Measurements from ENCODE around the gene DENND5A. TPM values are rescaled to one million over a fixed set of nuclear protein-coding genes. Genes with fewer than 3 reads are reported as not detected.

DENND5A gene
- total RNA-seq, 1 experiment from 2014 or later = 58.0 TPM

GRCh38 chr11:9177438-9178091 lies 87.6 kb downstream of the DENND5A start:
- no peaks in the 10 kb centered on the region for H3K27me3 ChIP-seq (replicated peaks; ENCODE audit: control insufficient read depth, insufficient read depth, low read length)
- Mint-ChIP-seq H3K4me3 (ENCODE audit: unreplicated experiment) (no peak overlapping the region), H3K36me3 (ENCODE audit: insufficient read depth, unreplicated experiment) (peaks cover 78% of the 10 kb centered on the region), H3K9me3 (ENCODE audit: unreplicated experiment) (no peaks in the 10 kb centered on the region), H3K4me1 (ENCODE audit: low read depth, unreplicated experiment) (peaks cover 26% of the 10 kb centered on the region), H3K27me3 (ENCODE audit: insufficient read depth, unreplicated experiment) (no peaks in the 10 kb centered on the region), H3K27ac (ENCODE audit: unreplicated experiment) (no peak overlapping the region)
- no peak for TF ChIP-seq CTCF (IDR thresholded peaks at IDR 0.05; ENCODE audit: insufficient read depth in 1 of 2, low read depth in 1 of 2, low read length in 1 of 2, severe bottlenecking in 1 of 2, unreplicated experiment in 1 of 2)
- no TSS peak for BruUV-seq (replicated peaks)
- ChIA-PET POLR2A (no interaction called here), CTCF (no interaction called here)
- H3K4me1 ChIP-seq = peaks cover 22% of the 10 kb centered on the region
- DNase-seq = no peak
- H3K4me3 ChIP-seq (ENCODE audit: low read depth, low read length) = no peak overlapping the region
- intact Hi-C loops (cut with micrococcal nuclease; ENCODE audit: unreplicated experiment) = no loop called here
- peaks cover 3% of the 10 kb centered on the region; the same call in 1 of the 2 replicates for H3K36me3 ChIP-seq (ENCODE audit: control insufficient read depth, insufficient read depth, low read length)
- no peaks in the 10 kb centered on the region for H3K9me3 ChIP-seq

GRCh38 chr11:9176550-9176949 lies 88.6 kb downstream of the DENND5A start:
- Mint-ChIP-seq H3K27me3 (ENCODE audit: insufficient read depth, unreplicated experiment) (no peaks in the 10 kb centered on the region), H3K9me3 (ENCODE audit: unreplicated experiment) (no peaks in the 10 kb centered on the region), H3K4me3 (ENCODE audit: unreplicated experiment) (no peak overlapping the region), H3K27ac (ENCODE audit: unreplicated experiment) (no peak overlapping the region), H3K36me3 (ENCODE audit: insufficient read depth, unreplicated experiment) (peaks cover 79% of the 10 kb centered on the region), H3K4me1 (ENCODE audit: low read depth, unreplicated experiment) (peaks cover 26% of the 10 kb centered on the region)
- no peaks in the 10 kb centered on the region for H3K27me3 ChIP-seq (replicated peaks; ENCODE audit: control insufficient read depth, insufficient read depth, low read length)
- no peaks in the 10 kb centered on the region for H3K9me3 ChIP-seq
- H3K4me1 ChIP-seq = peaks cover 22% of the 10 kb centered on the region
- no TSS peak for BruUV-seq (replicated peaks)
- no peak for DNase-seq
- peaks cover 3% of the 10 kb centered on the region; the same call in 1 of the 2 replicates for H3K36me3 ChIP-seq (ENCODE audit: control insufficient read depth, insufficient read depth, low read length)
- CTCF ChIA-PET = interaction anchor here (0.5 to 0.7 kb wide), 2 partner anchors 19 to 76 kb away, joined by 3 to 7 read pairs; no protein-coding TSS in a partner anchor
- POLR2A ChIA-PET = interaction anchor here (0.7 kb wide), 1 partner anchor 427 kb away, joined by 7 read pairs; no protein-coding TSS in a partner anchor
- TF ChIP-seq CTCF (IDR thresholded peaks at IDR 0.05; ENCODE audit: insufficient read depth in 1 of 2, low read depth in 1 of 2, low read length in 1 of 2, severe bottlenecking in 1 of 2, unreplicated experiment in 1 of 2) = no peak
- intact Hi-C loops (cut with micrococcal nuclease; ENCODE audit: unreplicated experiment) = no loop called here
- no peak overlapping the region for H3K4me3 ChIP-seq (ENCODE audit: low read depth, low read length)

GRCh38 chr11:9176136-9176535 lies 89.0 kb downstream of the DENND5A start:
- Histone ChIP-seq H3K36me3 (ENCODE audit: control insufficient read depth, insufficient read depth, low read length) (peaks cover 3% of the 10 kb centered on the region; the same call in 1 of the 2 replicates), H3K4me1 (peaks cover 22% of the 10 kb centered on the region), H3K27me3 (replicated peaks; ENCODE audit: control insufficient read depth, insufficient read depth, low read length) (no peaks in the 10 kb centered on the region), H3K4me3 (ENCODE audit: low read depth, low read length) (no peak overlapping the region), H3K9me3 (no peaks in the 10 kb centered on the region)
- Mint-ChIP-seq H3K4me3 (ENCODE audit: unreplicated experiment) (no peak overlapping the region), H3K27me3 (ENCODE audit: insufficient read depth, unreplicated experiment) (no peaks in the 10 kb centered on the region), H3K4me1 (ENCODE audit: low read depth, unreplicated experiment) (peaks cover 25% of the 10 kb centered on the region), H3K36me3 (ENCODE audit: insufficient read depth, unreplicated experiment) (peaks cover 82% of the 10 kb centered on the region), H3K27ac (ENCODE audit: unreplicated experiment) (no peak overlapping the region), H3K9me3 (ENCODE audit: unreplicated experiment) (no peaks in the 10 kb centered on the region)
- no peak for DNase-seq
- BruUV-seq (replicated peaks) = no TSS peak
- ChIA-PET POLR2A (no interaction called here), CTCF (interaction anchor here (0.5 kb wide), 1 partner anchor 76 kb away, joined by 3 read pairs; no protein-coding TSS in a partner anchor)
- no peak for TF ChIP-seq CTCF (IDR thresholded peaks at IDR 0.05; ENCODE audit: insufficient read depth in 1 of 2, low read depth in 1 of 2, low read length in 1 of 2, severe bottlenecking in 1 of 2, unreplicated experiment in 1 of 2)
- intact Hi-C loops (cut with micrococcal nuclease; ENCODE audit: unreplicated experiment) = no loop called here

Measured in Caco-2 (cell line).